Endothelial cell of umbilical vein (primary cell): ENCODE measurements around the gene MEPCE. TPM values are rescaled to one million over a fixed set of nuclear protein-coding genes. Genes with fewer than 3 reads are reported as not detected.

ENCODE experiments used
- BruUV-seq: library from RNA; stranded (reverse); fragments of 400-500 nt; replicated peaks from 2 replicates; lab custom pipeline; 2021; lab: Mats Ljungman, UMichigan
- CTCF ChIA-PET: fragments of 300-600, 350-600 bp; sonication (Branson Sonifier 250); formaldehyde crosslinking; loops from one replicate; lab custom pipeline; 2021; ENCODE audit warnings: antibody characterized with exemption, inconsistent platforms; lab: Charles Lee
- POLR2A ChIA-PET: fragments of 300-600, 350-600 bp; sonication (Branson Sonifier 250); formaldehyde crosslinking; loops from one replicate; lab custom pipeline; 2021; ENCODE audit warnings: antibody characterized with exemption, inconsistent platforms; lab: Charles Lee
- DNase-seq: peaks from one replicate; pipeline ENCODE4 v3.0.0-alpha.2; 2011; ENCODE audit warnings: low read depth, low spot score
- FAIRE-seq: peaks from 2 replicates; lab custom pipeline; 2011; peaks lifted over from hg19 to GRCh38; lab: Jason Lieb, UNC
- H2AFZ ChIP-seq: 2 replicates; pipeline ENCODE4 v1.6.0; 2012; ENCODE audit warnings: low read depth, low read length, control low read depth, inconsistent platforms
- H3K27ac ChIP-seq: 2 replicates; pipeline ENCODE4 v1.5.1; 2011; ENCODE audit warnings: low read depth, mild to moderate bottlenecking, control low read depth, low read length, moderate library complexity; ENCODE audit not compliant: insufficient read depth
- H3K27me3 ChIP-seq, 2 experiments: 2 replicates each; pipeline versions ENCODE4 v1.6.0 to v1.6.1; 2011; ENCODE audit warnings: low read length in 2 of 2, mixed read lengths in 1 of 2; ENCODE audit not compliant: control insufficient read depth in 2 of 2, insufficient read depth in 2 of 2
- H3K36me3 ChIP-seq, 2 experiments: 2 replicates in 1 of 2; 3 replicates in 1 of 2; pipeline ENCODE4 v1.5.1; 2011; ENCODE audit warnings: low read length in 2 of 2, mild to moderate bottlenecking in 1 of 2, moderate library complexity in 1 of 2; ENCODE audit not compliant: control insufficient read depth in 2 of 2, insufficient read depth in 2 of 2; ENCODE audit errors: extremely low read depth in 1 of 2
- H3K4me1 ChIP-seq: 3 replicates; pipeline ENCODE4 v1.5.1; 2011; ENCODE audit warnings: mild to moderate bottlenecking, low read length; ENCODE audit not compliant: control insufficient read depth, insufficient read depth; ENCODE audit errors: extremely low read depth
- H3K4me2 ChIP-seq: 2 replicates; pipeline ENCODE4 v1.6.1; 2011; ENCODE audit warnings: low read length, control low read depth, mixed read lengths; ENCODE audit not compliant: insufficient read depth
- H3K4me3 ChIP-seq, 3 experiments: fragments of 200-600 bp in 1 of 3; sonication (generic), shearing (Covaris generic) in 1 of 3; replicated peaks in 1 of 3; 2 replicates each; pipeline ENCODE4 v1.5.1; 2011 to 2016; ENCODE audit warnings: control low read depth in 3 of 3, low read length in 3 of 3, mild to moderate bottlenecking in 2 of 3, inconsistent platforms in 1 of 3, low read depth in 1 of 3, moderate library complexity in 1 of 3; ENCODE audit not compliant: insufficient read depth in 1 of 3
- H3K79me2 ChIP-seq: 2 replicates; pipeline ENCODE4 v1.6.0; 2012; ENCODE audit warnings: low read length, inconsistent platforms; ENCODE audit not compliant: control insufficient read depth, insufficient read depth
- H3K9ac ChIP-seq: replicated peaks from 2 replicates; pipeline ENCODE3; 2011; ENCODE audit warnings: low read length, control low read depth; ENCODE audit not compliant: insufficient read depth; ENCODE audit errors: extremely low read depth
- H3K9me1 ChIP-seq: replicated peaks from 3 replicates; pipeline ENCODE4 v1.6.0; 2011; ENCODE audit warnings: mild to moderate bottlenecking, low read length; ENCODE audit not compliant: control insufficient read depth, insufficient read depth; ENCODE audit errors: extremely low read depth
- H3K9me3 ChIP-seq: replicated peaks from 2 replicates; pipeline ENCODE4 v1.5.1; 2012; ENCODE audit warnings: low read length, inconsistent platforms; ENCODE audit not compliant: control insufficient read depth, insufficient read depth
- H4K20me1 ChIP-seq: replicated peaks from 2 replicates; pipeline ENCODE3; 2011; ENCODE audit warnings: mild to moderate bottlenecking, low read length; ENCODE audit not compliant: control insufficient read depth, insufficient read depth; ENCODE audit errors: extremely low read depth
- CTCF ChIP-seq, 2 donors: IDR thresholded peaks; 1 replicate in 1 of 2; 2 replicates in 1 of 2; pipeline ENCODE4 v1.5.1; 2011; ENCODE audit warnings: low read length in 2 of 2, mild to moderate bottlenecking in 2 of 2, moderate library complexity in 2 of 2, control low read depth in 1 of 2, inconsistent platforms in 1 of 2, low read depth in 1 of 2; ENCODE audit not compliant: insufficient read depth in 1 of 2; ENCODE audit errors: extremely low read depth in 1 of 2
- EZH2 ChIP-seq: IDR thresholded peaks from 2 replicates; pipeline ENCODE4 v1.6.1; 2012; ENCODE audit warnings: borderline replicate concordance, low read depth, mild to moderate bottlenecking, moderate library complexity, low read length, inconsistent platforms; ENCODE audit not compliant: severe bottlenecking
- FOS ChIP-seq: IDR thresholded peaks from 2 replicates; pipeline ENCODE4 v1.6.1; 2011; ENCODE audit warnings: mild to moderate bottlenecking, low read length, moderate library complexity, borderline replicate concordance; ENCODE audit not compliant: insufficient read depth
- GATA2 ChIP-seq: IDR thresholded peaks from 2 replicates; pipeline ENCODE4 v1.7.0; 2011; ENCODE audit warnings: low read depth, mild to moderate bottlenecking, moderate library complexity, mixed read lengths, low read length; ENCODE audit not compliant: insufficient read length, insufficient read depth
- JUN ChIP-seq: IDR thresholded peaks from 2 replicates; pipeline ENCODE4 v1.6.1; 2011; ENCODE audit warnings: borderline replicate concordance, low read depth; ENCODE audit not compliant: insufficient read length, insufficient read depth
- MAX ChIP-seq: IDR thresholded peaks from 2 replicates; pipeline ENCODE4 v1.6.1; 2011; ENCODE audit not compliant: insufficient read depth, insufficient read length
- MYC ChIP-seq: IDR thresholded peaks from one replicate; pipeline ENCODE4 v1.6.1; 2011; ENCODE audit warnings: mild to moderate bottlenecking, low read depth, low read length
- POLR2A ChIP-seq: IDR thresholded peaks from 2 replicates; pipeline ENCODE4 v1.6.1; 2012; ENCODE audit warnings: low read depth, mild to moderate bottlenecking, control low read depth, low read length
- POLR2AphosphoS5 ChIP-seq: IDR thresholded peaks from 2 replicates; pipeline ENCODE4 v1.6.1; 2012; ENCODE audit warnings: low read depth, mild to moderate bottlenecking, control low read depth, low read length, moderate library complexity; ENCODE audit not compliant: insufficient read depth
- dilution Hi-C: fragments of 300-500 bp; cut with MboI; formaldehyde crosslinking; loops from one replicate; pipeline ENCODE4 v1.15.0; 2019; ENCODE audit warnings: low sequenced_read_pairs; ENCODE audit not compliant: extremely low pct_ligation_motif_present
- intact Hi-C: fragments of 100-400 bp; cut with micrococcal nuclease; formaldehyde crosslinking; loops from one replicate; pipeline ENCODE4 v1.10.0; 2022
- polyA plus RNA-seq, 4 experiments: library from polyadenylated mRNA; depleted of rRNA in 3 of 4; stranded (reverse) in 3 of 4; unstranded in 1 of 4; fragments of >200 nt; gene quantifications; 2 replicates each; pipeline versions ENCODE4 v1.2.1 to v1.2.3, GENCODE V29; 2011 to 2012; ENCODE audit warnings: missing spikeins in 1 of 4
- total RNA-seq: library from RNA; stranded (reverse); gene quantifications from 2 replicates; pipeline ENCODE4 v1.2.3, GENCODE V29; 2021

Gene MEPCE
- total and polyA plus RNA-seq, 2 donors (not counting 3 experiments of a cell fraction or from before 2014, with no cell fraction given): 23.3 to 45.8 TPM

GRCh38 chr7:100415448-100415847 is 14.2 kb upstream of the MEPCE start:
- no peaks in the 10 kb centered on the region for H4K20me1 ChIP-seq
- H3K4me2 ChIP-seq: no peak overlapping the region
- no peaks in the 10 kb centered on the region for H3K9me3 ChIP-seq
- no peak overlapping the region for H2AFZ ChIP-seq
- H3K27me3 ChIP-seq: peaks cover 10 to 12% of the 10 kb centered on the region in 2 experiments
- no peaks in the 10 kb centered on the region for H3K79me2 ChIP-seq
- FAIRE-seq (no peak), DNase-seq (no peak)
- TF ChIP-seq JUN: no peak
- no peak for TF ChIP-seq MAX
- TF ChIP-seq EZH2: no peak
- no peak for TF ChIP-seq POLR2A
- TF ChIP-seq MYC: no peak
- TF ChIP-seq FOS: no peak
- no peak for TF ChIP-seq CTCF (IDR thresholded peaks at IDR 0.05; ENCODE audit: extremely low read depth in 1 of 2, insufficient read depth in 1 of 2, low read depth in 1 of 2, low read length in 2 of 2)
- no peak for TF ChIP-seq POLR2AphosphoS5
- no peak for TF ChIP-seq GATA2
- dilution Hi-C loops: no loop called here
- POLR2A ChIA-PET: interaction anchor here (1.2 kb wide), 1 partner anchor 13 kb away, joined by 3 read pairs; the partner anchor contains the start of gene ZCWPW1
- no peaks in the 10 kb centered on the region for H3K4me1 ChIP-seq
- CTCF ChIA-PET: interaction anchor here (1.8 kb wide), 1 partner anchor 8 kb away, joined by 22 read pairs; no protein-coding TSS in a partner anchor
- no peak overlapping the region for H3K27ac ChIP-seq
- H3K9me1 ChIP-seq: no peaks in the 10 kb centered on the region
- intact Hi-C loops: no loop called here
- no peak overlapping the region for H3K9ac ChIP-seq
- no peaks in the 10 kb centered on the region for H3K36me3 ChIP-seq
- BruUV-seq: no TSS peak
- H3K4me3 ChIP-seq: no peak overlapping the region
